Activated naive CD4-positive, alpha-beta T cell treated with anti-CD3 and anti-CD28 coated beads, Interleukin-2, amount 50 U/mL, for 72 hours (primary cell): ENCODE data around the gene CHRM2. TPM values are rescaled to one million over a fixed set of nuclear protein-coding genes. Genes with fewer than 3 reads are reported as not detected.
"Not testable (repeated sequence)": the region's sequence is repeated elsewhere in the genome, so short reads cannot be mapped to it uniquely, and the experiment has no call there.

Experiments
- ATAC-seq, 2 donors: fragments of 150-1000 bp; cut with Tn5 transposase; 2 replicates each; pipeline ENCODE4 v1.10.0; 2021; ENCODE audit warnings: mild to moderate bottlenecking in 2 of 2, moderate library complexity in 2 of 2
- DNase-seq, 2 donors: peaks; one replicate each; pipeline ENCODE4 v3.0.0; 2021 to 2022; ENCODE audit warnings: low spot score in 2 of 2
- H3K27ac Mint-ChIP-seq, 2 donors: one replicate each; pipeline ENCODE4 v1.8.0; 2022; ENCODE audit warnings: mild to moderate bottlenecking in 2 of 2, mixed read lengths in 2 of 2
- H3K36me3 Mint-ChIP-seq, 2 donors: one replicate each; pipeline ENCODE4 v1.8.0; 2022; ENCODE audit warnings: mixed read lengths in 2 of 2
- H3K9me3 Mint-ChIP-seq, 2 donors: one replicate each; pipeline ENCODE4 v1.8.0; 2022; ENCODE audit warnings: mixed read lengths in 2 of 2
- total RNA-seq, 2 donors: library from RNA; stranded (reverse); gene quantifications; one replicate each; pipeline ENCODE4 v1.2.3, GENCODE V29; 2022

Gene CHRM2
- not detected for total RNA-seq

- DNase-seq (no peak), ATAC-seq (no peak)
- Mint-ChIP-seq H3K36me3 (peaks cover 0 to 16% of the 10 kb centered on the region in 2 donors), H3K9me3 (peaks cover 0 to 4% of the 10 kb centered on the region in 2 donors), H3K27ac (no peak within 1 kb of the TSS)
These were observed at the start of gene CHRM2 for GRCh38 chr7:136868496-136869000. Gene CHRM2 (plus strand): TSS chr7:136868652. CDS start chr7:137014866, 146,214 bp downstream.

- DNase-seq, H3K36me3 Mint-ChIP-seq, ATAC-seq, H3K27ac Mint-ChIP-seq: not testable (repeated sequence)
- H3K9me3 Mint-ChIP-seq: peaks cover 14 to 17% of the 10 kb centered on the region in 2 donors
These were observed 37.1 kb upstream of the CHRM2 start for GRCh38 chr7:136831398-136831797.

- ATAC-seq (no peak), DNase-seq (no peak)
- H3K27ac Mint-ChIP-seq: no peak overlapping the region
- H3K36me3 Mint-ChIP-seq: no peaks in the 10 kb centered on the region
- peaks cover 20 to 23% of the 10 kb centered on the region in 2 donors for H3K9me3 Mint-ChIP-seq
These were observed 22.5 kb upstream of the CHRM2 start for GRCh38 chr7:136845899-136846465.

- ATAC-seq (no peak), DNase-seq (no peak)
- H3K27ac Mint-ChIP-seq: no peak overlapping the region
- H3K36me3 Mint-ChIP-seq: no peaks in the 10 kb centered on the region
- peaks cover 23 to 26% of the 10 kb centered on the region in 2 donors for H3K9me3 Mint-ChIP-seq
These were observed 20.6 kb upstream of the CHRM2 start for GRCh38 chr7:136847858-136848257.

- Mint-ChIP-seq H3K27ac (no peak overlapping the region), H3K9me3 (peaks cover 23% of the 10 kb centered on the region in 2 donors), H3K36me3 (no peaks in the 10 kb centered on the region)
- no peak for DNase-seq
- ATAC-seq: no peak
These were observed 14.8 kb upstream of the CHRM2 start for GRCh38 chr7:136853654-136854053.

GRCh38 chr7:136857573-136857972, 10.9 kb upstream of the CHRM2 start:
- ATAC-seq (no peak), DNase-seq (no peak)
- Mint-ChIP-seq H3K9me3 (peaks cover 12 to 13% of the 10 kb centered on the region in 2 donors), H3K27ac (no peak overlapping the region), H3K36me3 (no peaks in the 10 kb centered on the region)

GRCh38 chr7:136859803-136860202, 8.6 kb upstream of the CHRM2 start:
- Mint-ChIP-seq H3K9me3 (peaks cover 10 to 12% of the 10 kb centered on the region in 2 donors), H3K36me3 (no peaks in the 10 kb centered on the region), H3K27ac (no peak overlapping the region)
- ATAC-seq: no peak
- no peak for DNase-seq

GRCh38 chr7:136865236-136865635, 3.2 kb upstream of the CHRM2 start:
- Mint-ChIP-seq H3K27ac (no peak overlapping the region), H3K36me3 (peaks cover 0 to 8% of the 10 kb centered on the region in 2 donors), H3K9me3 (no peaks in the 10 kb centered on the region)
- ATAC-seq (no peak), DNase-seq (no peak)

GRCh38 chr7:136865777-136866176, 2.7 kb upstream of the CHRM2 start:
- peaks cover 0 to 13% of the 10 kb centered on the region in 2 donors for H3K36me3 Mint-ChIP-seq
- ATAC-seq (no peak), DNase-seq (no peak)
- H3K27ac Mint-ChIP-seq: no peak overlapping the region
- H3K9me3 Mint-ChIP-seq: no peaks in the 10 kb centered on the region

- DNase-seq: no peak
- peaks cover 0 to 4% of the 10 kb centered on the region in 2 donors for H3K9me3 Mint-ChIP-seq
These were observed 829 bp downstream of the CHRM2 start for GRCh38 chr7:136869001-136869961.

GRCh38 chr7:136869991-136870865, 1.8 kb downstream of the CHRM2 start:
- Mint-ChIP-seq H3K27ac (no peak overlapping the region), H3K9me3 (peaks cover 0 to 4% of the 10 kb centered on the region in 2 donors), H3K36me3 (peaks cover 0 to 16% of the 10 kb centered on the region in 2 donors)
- ATAC-seq (no peak), DNase-seq (no peak)

More at GRCh38 chr7:136869001-136869961, 829 bp downstream of the CHRM2 start:
- Mint-ChIP-seq H3K27ac (no peak overlapping the region), H3K36me3 (peaks cover 0 to 16% of the 10 kb centered on the region in 2 donors)
- ATAC-seq: no peak

- Mint-ChIP-seq H3K9me3 (peaks cover 0 to 4% of the 10 kb centered on the region in 2 donors), H3K36me3 (peaks cover 0 to 16% of the 10 kb centered on the region in 2 donors), H3K27ac (no peak overlapping the region)
- DNase-seq (no peak), ATAC-seq (no peak)
These were observed 2.5 kb downstream of the CHRM2 start for GRCh38 chr7:136870866-136871487.

GRCh38 chr7:136874393-136875032, 6.1 kb downstream of the CHRM2 start:
- peaks cover 0 to 4% of the 10 kb centered on the region in 2 donors for H3K9me3 Mint-ChIP-seq
- peaks cover 0 to 8% of the 10 kb centered on the region in 2 donors for H3K36me3 Mint-ChIP-seq
- DNase-seq: no peak
- H3K27ac Mint-ChIP-seq: no peak overlapping the region
- no peak for ATAC-seq

- Mint-ChIP-seq H3K36me3 (no peaks in the 10 kb centered on the region), H3K27ac (no peak overlapping the region), H3K9me3 (peaks cover 8 to 10% of the 10 kb centered on the region in 2 donors)
- DNase-seq (no peak), ATAC-seq (no peak)
These were observed 9.1 kb downstream of the CHRM2 start for GRCh38 chr7:136877509-136877908.

GRCh38 chr7:136877990-136878389, 9.5 kb downstream of the CHRM2 start:
- no peak for DNase-seq
- no peak for ATAC-seq
- no peaks in the 10 kb centered on the region for H3K36me3 Mint-ChIP-seq
- H3K9me3 Mint-ChIP-seq: peaks cover 6 to 10% of the 10 kb centered on the region in 2 donors
- no peak overlapping the region for H3K27ac Mint-ChIP-seq
